Lower leg skin (tissue), 4 donors: ENCODE data around the gene CDH13. TPM values are rescaled to one million over a fixed set of nuclear protein-coding genes. Genes with fewer than 3 reads are reported as not detected.

ENCODE experiments used
- DNase-seq, 2 donors: peaks; one replicate each; pipeline ENCODE4 v3.0.0-alpha.2; 2019; ENCODE audit warnings: low spot score in 2 of 2
- H3K4me3 ChIP-seq: fragments of 200-600 bp; sonication (generic); 2 replicates; pipeline ENCODE4 v1.5.1; 2017; ENCODE audit warnings: mild to moderate bottlenecking, low read depth; ENCODE audit not compliant: poor library complexity, severe bottlenecking
- CTCF ChIP-seq, 3 donors: fragments of 450-650 bp; IDR thresholded peaks; one replicate each; pipeline ENCODE4 v1.5.1; 2016; ENCODE audit warnings: antibody characterized with exemption in 3 of 3, mild to moderate bottlenecking in 3 of 3, moderate library complexity in 2 of 3
- POLR2A ChIP-seq, 2 donors: fragments of 450-650 bp; IDR thresholded peaks; one replicate each; pipeline ENCODE4 v1.6.1; 2016 to 2017; ENCODE audit warnings: antibody characterized with exemption in 2 of 2, mild to moderate bottlenecking in 1 of 2, moderate library complexity in 1 of 2
- WGBS, 2 donors: methylation state at CpG; one replicate each; pipeline ENCODE4 v1.1.5; 2018; 5-methylcytosine and 5-hydroxymethylcytosine counted together
- intact Hi-C: fragments of 100-400 bp; cut with DNase I; formaldehyde crosslinking; loops from one replicate; pipeline ENCODE4 v1.15.0; 2023; ENCODE audit warnings: low total_unique reads
- total RNA-seq, 4 donors: library from RNA; depleted of rRNA; stranded (reverse); fragments of >200 nt; gene quantifications; one replicate each; pipeline ENCODE4 v1.1.0, GENCODE V29; 2016

Gene CDH13
- total RNA-seq, 4 donors from 2014 or later = 102 to 246 (median 155) TPM

DNA sequence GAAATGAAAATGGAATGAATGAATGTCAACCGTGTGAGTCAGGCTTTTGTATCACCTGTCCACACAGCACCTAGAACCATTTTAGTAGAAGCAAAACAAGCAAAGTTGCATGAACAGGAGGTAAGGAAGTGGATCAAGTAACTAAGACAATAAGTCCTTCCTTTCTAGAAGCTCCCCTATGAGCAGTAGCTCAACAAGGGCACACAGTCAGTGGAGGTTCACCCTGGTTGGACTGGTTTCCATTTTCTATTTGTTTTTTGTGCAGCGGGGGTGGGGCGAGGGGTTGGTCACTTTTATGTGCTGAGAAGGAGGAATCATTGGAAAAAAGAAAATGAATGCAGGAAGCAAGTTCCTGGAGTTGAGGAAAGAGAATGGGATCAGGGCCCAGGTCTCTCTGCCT, 1177.0 kb downstream of the CDH13 start:
- peak in 1 of 2 donors; percentile 82 for DNase-seq
- 81 to 90% methylated on average over 3 of the region's 3 CpGs for WGBS, 2 donors
- no peak overlapping the region for H3K4me3 ChIP-seq
- TF ChIP-seq CTCF (IDR thresholded peaks at IDR 0.05) (no peak), POLR2A (IDR thresholded peaks at IDR 0.05) (no peak)
- intact Hi-C loops = no loop called here

- DNase-seq = peak in 1 of 2 donors; percentile 79
- intact Hi-C loops = no loop called here
- TF ChIP-seq CTCF (IDR thresholded peaks at IDR 0.05) (no peak), POLR2A (IDR thresholded peaks at IDR 0.05) (no peak)
- 94 to 95% methylated on average over 5 of the region's 5 CpGs for WGBS, 2 donors
- H3K4me3 ChIP-seq = no peak overlapping the region
These were observed 1177.6 kb downstream of the CDH13 start for GRCh38 chr16:83804366-83804765.

GRCh38 chr16:83806036-83806435, 1179.3 kb downstream of the CDH13 start:
- intact Hi-C loops = no loop called here
- H3K4me3 ChIP-seq = no peak overlapping the region
- no peak for DNase-seq
- 52 to 61% methylated on average over 5 of the region's 5 CpGs for WGBS, 2 donors
- TF ChIP-seq POLR2A (IDR thresholded peaks at IDR 0.05) = no peak
- no peak for TF ChIP-seq CTCF (IDR thresholded peaks at IDR 0.05)

DNA sequence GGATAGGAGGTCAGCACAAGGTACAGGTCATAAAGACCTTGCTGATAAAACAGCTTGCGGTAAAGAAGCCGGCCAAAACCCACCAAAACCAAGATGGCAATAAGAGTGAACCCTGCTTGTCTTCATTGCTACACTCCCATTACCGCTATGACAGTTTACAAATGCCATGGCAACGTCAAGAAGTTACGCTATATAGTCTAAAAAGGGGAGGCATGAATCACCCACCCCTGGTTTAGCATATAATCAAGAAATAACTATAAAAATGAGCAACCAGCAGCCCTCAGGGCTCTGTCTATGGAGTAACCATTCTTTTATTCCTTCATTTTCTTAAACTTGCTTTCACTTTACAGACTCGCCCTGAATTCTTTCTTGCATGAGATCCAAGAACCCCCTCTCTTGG, 1180.0 kb downstream of the CDH13 start:
- no peak for DNase-seq
- 86 to 91% methylated on average over 6 of the region's 6 CpGs for WGBS, 2 donors
- TF ChIP-seq CTCF (IDR thresholded peaks at IDR 0.05) (no peak), POLR2A (IDR thresholded peaks at IDR 0.05) (no peak)
- intact Hi-C loops = no loop called here
- no peak overlapping the region for H3K4me3 ChIP-seq

- no peak for DNase-seq
- TF ChIP-seq POLR2A (IDR thresholded peaks at IDR 0.05) = no peak
- no peak for TF ChIP-seq CTCF (IDR thresholded peaks at IDR 0.05)
- intact Hi-C loops = no loop called here
- WGBS, 2 donors = 76 to 87% methylated on average over 8 of the region's 8 CpGs
- H3K4me3 ChIP-seq = no peak overlapping the region
These were observed 1180.5 kb downstream of the CDH13 start for GRCh38 chr16:83807327-83807709.
